Measurements from ENCODE around the gene NTRK3. TPM values are rescaled to one million over a fixed set of nuclear protein-coding genes. Genes with fewer than 3 reads are reported as not detected.

The NTRK3 gene
- total RNA-seq, 1 experiment from 2014 or later: not detected

DNA sequence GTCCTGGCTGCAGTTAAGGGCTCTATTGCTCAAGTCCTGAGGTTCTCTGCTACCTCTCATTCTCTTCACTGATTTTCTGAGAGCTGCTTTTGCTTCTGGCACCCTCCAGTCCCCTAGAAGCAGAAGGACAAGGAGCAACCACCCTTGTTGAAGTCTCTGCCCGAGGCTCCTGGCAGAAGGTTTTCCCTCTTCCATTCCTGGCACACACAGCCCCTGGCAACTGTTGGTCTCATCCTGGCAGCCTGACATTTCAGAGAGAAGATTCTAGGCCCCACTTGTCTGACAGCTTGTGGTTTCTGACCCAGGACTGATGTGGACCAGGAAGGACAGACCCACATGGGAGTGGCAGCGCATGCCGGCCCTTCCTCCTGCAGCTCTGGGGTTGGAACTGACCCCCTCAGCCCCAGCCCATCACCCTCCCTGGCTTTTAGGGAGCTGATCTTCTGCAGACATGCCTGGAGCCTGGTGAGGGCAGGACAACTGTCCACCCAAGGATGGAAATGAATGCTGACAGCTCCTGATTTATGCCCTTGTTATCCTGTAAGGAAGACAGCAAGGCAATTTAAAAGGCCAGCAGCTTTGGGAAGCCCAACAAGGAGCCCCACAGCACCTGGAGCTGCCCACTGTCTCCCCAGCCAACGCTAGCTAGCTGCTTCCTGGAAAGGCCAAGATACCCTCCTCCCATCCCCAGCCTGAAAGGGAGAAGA, 13.0 kb upstream of the NTRK3 start:
- H3K27ac Mint-ChIP-seq (ENCODE audit: low read depth, unreplicated experiment): no peak overlapping the region
- H3K4me1 Mint-ChIP-seq (ENCODE audit: insufficient read depth, unreplicated experiment): no peaks in the 10 kb centered on the region
- H3K4me3 Mint-ChIP-seq (ENCODE audit: unreplicated experiment): no peak overlapping the region
- H3K36me3 Mint-ChIP-seq (ENCODE audit: insufficient read depth, unreplicated experiment): no peaks in the 10 kb centered on the region
- CTCF ChIA-PET: interaction anchor here (1.1 to 1.4 kb wide), 2 partner anchors 25 to 181 kb away, joined by 3 to 4 read pairs; no protein-coding TSS in a partner anchor
- DNase-seq (ENCODE audit: unreplicated experiment): no peak
- peaks cover 18% of the 10 kb centered on the region for H3K27me3 Mint-ChIP-seq (ENCODE audit: insufficient read depth, unreplicated experiment)
- no peaks in the 10 kb centered on the region for H3K9me3 Mint-ChIP-seq (ENCODE audit: unreplicated experiment)
- POLR2A ChIA-PET: no interaction called here
- intact Hi-C loops (cut with micrococcal nuclease): no loop called here
- BruUV-seq (replicated peaks): no TSS peak
- TF ChIP-seq, protein P1, sequence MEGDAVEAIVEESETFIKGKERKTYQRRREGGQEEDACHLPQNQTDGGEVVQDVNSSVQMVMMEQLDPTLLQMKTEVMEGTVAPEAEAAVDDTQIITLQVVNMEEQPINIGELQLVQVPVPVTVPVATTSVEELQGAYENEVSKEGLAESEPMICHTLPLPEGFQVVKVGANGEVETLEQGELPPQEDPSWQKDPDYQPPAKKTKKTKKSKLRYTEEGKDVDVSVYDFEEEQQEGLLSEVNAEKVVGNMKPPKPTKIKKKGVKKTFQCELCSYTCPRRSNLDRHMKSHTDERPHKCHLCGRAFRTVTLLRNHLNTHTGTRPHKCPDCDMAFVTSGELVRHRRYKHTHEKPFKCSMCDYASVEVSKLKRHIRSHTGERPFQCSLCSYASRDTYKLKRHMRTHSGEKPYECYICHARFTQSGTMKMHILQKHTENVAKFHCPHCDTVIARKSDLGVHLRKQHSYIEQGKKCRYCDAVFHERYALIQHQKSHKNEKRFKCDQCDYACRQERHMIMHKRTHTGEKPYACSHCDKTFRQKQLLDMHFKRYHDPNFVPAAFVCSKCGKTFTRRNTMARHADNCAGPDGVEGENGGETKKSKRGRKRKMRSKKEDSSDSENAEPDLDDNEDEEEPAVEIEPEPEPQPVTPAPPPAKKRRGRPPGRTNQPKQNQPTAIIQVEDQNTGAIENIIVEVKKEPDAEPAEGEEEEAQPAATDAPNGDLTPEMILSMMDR (IDR thresholded peaks at IDR 0.05; ENCODE audit: unreplicated experiment): no peak

DNA sequence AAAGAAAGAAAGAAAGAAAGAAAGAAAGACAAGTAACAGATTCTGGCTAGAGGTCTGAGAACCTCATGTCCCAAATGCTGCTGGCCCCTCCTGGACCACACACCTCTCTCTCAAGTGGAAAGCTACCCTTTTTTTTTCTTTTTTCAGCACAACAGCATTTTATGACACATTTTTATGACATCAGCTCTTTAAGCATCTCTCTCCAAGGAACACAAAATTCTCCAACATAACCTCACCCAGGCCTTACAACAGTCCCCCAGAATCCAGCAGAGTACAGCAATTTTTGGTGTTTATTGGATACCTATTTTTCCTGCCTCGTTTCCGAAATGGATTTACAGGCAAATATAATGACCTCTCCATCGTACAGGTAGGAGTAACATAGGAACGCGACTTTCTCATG, 11.2 kb upstream of the NTRK3 start:
- no TSS peak for BruUV-seq (replicated peaks)
- POLR2A ChIA-PET: no interaction called here
- Mint-ChIP-seq H3K4me3 (ENCODE audit: unreplicated experiment) (no peak overlapping the region), H3K9me3 (ENCODE audit: unreplicated experiment) (no peaks in the 10 kb centered on the region), H3K27ac (ENCODE audit: low read depth, unreplicated experiment) (no peak overlapping the region), H3K4me1 (ENCODE audit: insufficient read depth, unreplicated experiment) (no peaks in the 10 kb centered on the region), H3K36me3 (ENCODE audit: insufficient read depth, unreplicated experiment) (no peaks in the 10 kb centered on the region), H3K27me3 (ENCODE audit: insufficient read depth, unreplicated experiment) (peaks cover 29% of the 10 kb centered on the region)
- CTCF ChIA-PET: interaction anchor here (0.7 kb wide), 2 partner anchors 22 to 1330 kb away, joined by 3 to 4 read pairs; no protein-coding TSS in a partner anchor
- TF ChIP-seq, protein P1 (IDR thresholded peaks at IDR 0.05; ENCODE audit: unreplicated experiment): no peak
- intact Hi-C loops (cut with micrococcal nuclease): no loop called here
- DNase-seq (ENCODE audit: unreplicated experiment): no peak

DNA sequence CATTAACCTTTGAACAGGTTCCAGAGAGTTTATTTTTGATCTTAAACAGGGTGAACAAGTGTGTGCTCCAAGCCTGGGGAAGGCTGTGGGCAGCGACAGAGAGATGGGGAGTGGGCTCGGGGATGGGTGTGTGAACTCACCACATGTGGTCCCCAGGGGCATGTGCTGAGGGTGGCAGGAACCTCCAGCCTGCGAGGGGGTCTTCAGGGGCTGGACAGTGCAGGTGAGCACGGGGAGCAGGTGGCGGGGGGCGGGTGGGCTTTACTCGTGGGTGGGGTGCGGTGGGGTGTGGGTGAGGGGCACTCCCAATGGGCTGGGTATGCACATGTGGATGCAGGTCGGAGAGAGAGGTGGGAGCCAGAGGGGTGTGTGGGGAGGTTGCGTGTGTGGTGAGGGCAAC, 9.6 kb upstream of the NTRK3 start:
- Mint-ChIP-seq H3K36me3 (ENCODE audit: insufficient read depth, unreplicated experiment) (no peaks in the 10 kb centered on the region), H3K9me3 (ENCODE audit: unreplicated experiment) (no peaks in the 10 kb centered on the region), H3K4me1 (ENCODE audit: insufficient read depth, unreplicated experiment) (no peaks in the 10 kb centered on the region), H3K27me3 (ENCODE audit: insufficient read depth, unreplicated experiment) (peaks cover 29% of the 10 kb centered on the region), H3K4me3 (ENCODE audit: unreplicated experiment) (no peak overlapping the region), H3K27ac (ENCODE audit: low read depth, unreplicated experiment) (no peak overlapping the region)
- intact Hi-C loops (cut with micrococcal nuclease): no loop called here
- ChIA-PET POLR2A (no interaction called here), CTCF (no interaction called here)
- TF ChIP-seq, protein P1 (IDR thresholded peaks at IDR 0.05; ENCODE audit: unreplicated experiment): no peak
- DNase-seq (ENCODE audit: unreplicated experiment): no peak
- BruUV-seq (replicated peaks): no TSS peak

DNA sequence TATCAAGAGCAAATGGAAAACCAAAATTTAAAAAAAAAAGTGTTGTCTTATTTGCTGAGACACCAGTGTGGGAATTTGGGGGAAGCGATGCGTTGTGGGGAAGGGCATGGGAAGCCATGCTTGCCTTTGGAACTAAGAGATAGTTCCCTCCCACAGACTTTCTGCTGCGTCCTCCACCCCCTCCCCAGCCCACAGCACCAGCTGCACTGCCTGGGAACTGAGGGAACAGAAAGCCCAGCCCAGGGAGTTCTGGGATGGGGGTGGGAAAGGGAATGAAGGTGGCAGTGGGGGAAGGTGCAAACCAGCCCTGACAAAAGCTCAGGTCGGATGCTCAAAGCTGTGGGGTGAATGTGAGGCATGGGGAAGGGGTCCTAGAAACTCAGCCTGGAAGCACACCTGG, 8.1 kb upstream of the NTRK3 start:
- TF ChIP-seq, protein P1 (IDR thresholded peaks at IDR 0.05; ENCODE audit: unreplicated experiment): no peak
- intact Hi-C loops (cut with micrococcal nuclease): no loop called here
- Mint-ChIP-seq H3K4me1 (ENCODE audit: insufficient read depth, unreplicated experiment) (no peaks in the 10 kb centered on the region), H3K27me3 (ENCODE audit: insufficient read depth, unreplicated experiment) (peaks cover 29% of the 10 kb centered on the region), H3K27ac (ENCODE audit: low read depth, unreplicated experiment) (no peak overlapping the region), H3K4me3 (ENCODE audit: unreplicated experiment) (no peak overlapping the region), H3K9me3 (ENCODE audit: unreplicated experiment) (no peaks in the 10 kb centered on the region), H3K36me3 (ENCODE audit: insufficient read depth, unreplicated experiment) (no peaks in the 10 kb centered on the region)
- ChIA-PET CTCF (no interaction called here), POLR2A (no interaction called here)
- DNase-seq (ENCODE audit: unreplicated experiment): no peak
- BruUV-seq (replicated peaks): no TSS peak

Data from MCF 10A (cell line).